ENCODE results near the gene CEP162. TPM values are rescaled to one million over a fixed set of nuclear protein-coding genes. Genes with fewer than 3 reads are reported as not detected.
"Not testable (repeated sequence)": the region's sequence is repeated elsewhere in the genome, so short reads cannot be mapped to it uniquely, and the experiment has no call there.

The CEP162 gene
- total RNA-seq, 4 donors from 2014 or later = 3.6 to 7.1 (median 5.2) TPM

GRCh38 chr6:84119277-84119676 lies 108.2 kb downstream of the CEP162 start:
- intact Hi-C loops (cut with DNase I; ENCODE audit: low total_unique reads) = no loop called here
- no peak for DNase-seq (ENCODE audit: low spot score in 2 of 2)
- TF ChIP-seq POLR2A (IDR thresholded peaks at IDR 0.05) (no peak), CTCF (IDR thresholded peaks at IDR 0.05) (no peak)
- no peak overlapping the region for H3K4me3 ChIP-seq (ENCODE audit: low read depth, poor library complexity, severe bottlenecking)

- no peak for DNase-seq (ENCODE audit: low spot score in 2 of 2)
- WGBS, 2 donors = 52 to 61% methylated on average over 5 of the region's 5 CpGs
- no peak for TF ChIP-seq CTCF (IDR thresholded peaks at IDR 0.05)
- no peak overlapping the region for H3K4me3 ChIP-seq (ENCODE audit: low read depth, poor library complexity, severe bottlenecking)
- intact Hi-C loops (cut with DNase I; ENCODE audit: low total_unique reads) = no loop called here
Observed at GRCh38 chr6:84118191-84118590, 109.3 kb downstream of the CEP162 start.

GRCh38 chr6:84114933-84115594 lies 112.4 kb downstream of the CEP162 start:
- WGBS, 2 donors = 91 to 94% methylated on average over 6 to 7 of the region's 8 CpGs
- DNase-seq (ENCODE audit: low spot score in 2 of 2); H3K4me3 ChIP-seq (ENCODE audit: low read depth, poor library complexity, severe bottlenecking); intact Hi-C loops (cut with DNase I; ENCODE audit: low total_unique reads): not testable (repeated sequence)

- WGBS, 2 donors = 68 to 81% methylated on average over 1 of the region's 1 CpG
- H3K4me3 ChIP-seq (ENCODE audit: low read depth, poor library complexity, severe bottlenecking); DNase-seq (ENCODE audit: low spot score in 2 of 2); intact Hi-C loops (cut with DNase I; ENCODE audit: low total_unique reads): not testable (repeated sequence)
Observed at GRCh38 chr6:84111351-84111750, 116.1 kb downstream of the CEP162 start.

- intact Hi-C loops (cut with DNase I; ENCODE audit: low total_unique reads) = no loop called here
- H3K4me3 ChIP-seq (ENCODE audit: low read depth, poor library complexity, severe bottlenecking) = no peak overlapping the region
- no peak for DNase-seq (ENCODE audit: low spot score in 2 of 2)
- TF ChIP-seq POLR2A (IDR thresholded peaks at IDR 0.05) = no peak
- no peak for TF ChIP-seq CTCF (IDR thresholded peaks at IDR 0.05)
Observed at GRCh38 chr6:84107495-84107894, 119.9 kb downstream of the CEP162 start.

- intact Hi-C loops (cut with DNase I; ENCODE audit: low total_unique reads); DNase-seq (ENCODE audit: low spot score in 2 of 2); H3K4me3 ChIP-seq (ENCODE audit: low read depth, poor library complexity, severe bottlenecking): not testable (repeated sequence)
- 84 to 90% methylated on average over 3 of the region's 3 CpGs for WGBS, 2 donors
Observed at GRCh38 chr6:84105215-84105924, 122.1 kb downstream of the CEP162 start.

GRCh38 chr6:84103029-84103428 lies 124.4 kb downstream of the CEP162 start:
- TF ChIP-seq POLR2A (IDR thresholded peaks at IDR 0.05) (no peak), CTCF (IDR thresholded peaks at IDR 0.05) (no peak)
- intact Hi-C loops (cut with DNase I; ENCODE audit: low total_unique reads) = no loop called here
- no peak for DNase-seq (ENCODE audit: low spot score in 2 of 2)
- no peak overlapping the region for H3K4me3 ChIP-seq (ENCODE audit: low read depth, poor library complexity, severe bottlenecking)
- WGBS, 2 donors = 9 to 20% methylated on average over 1 of the region's 1 CpG

Measured in lower leg skin (tissue), 4 donors.